DND-41 (cell line): ENCODE measurements around the gene KLHL42.

Experiments used
- ATAC-seq: fragments of 200-7000 bp; cut with Tn5 transposase; 3 replicates; pipeline ENCODE4 v1.9.1; 2021; ENCODE audit warnings: low read depth; ENCODE audit not compliant: insufficient read depth
- DNase-seq: peaks from one replicate; pipeline ENCODE4 v3.0.0-alpha.2; 2020
- H2AFZ ChIP-seq: 2 replicates; pipeline ENCODE4 v1.6.0; 2012; ENCODE audit warnings: low read depth, low read length
- H3K27ac ChIP-seq: 2 replicates; pipeline ENCODE4 v1.5.1; 2012; ENCODE audit warnings: low read length, inconsistent platforms
- H3K27me3 ChIP-seq: fragments of 200-600 bp; sonication (generic); 2 replicates; pipeline ENCODE4 v1.6.0; 2012; ENCODE audit warnings: low read length, mild to moderate bottlenecking, inconsistent platforms; ENCODE audit not compliant: insufficient read depth, poor library complexity
- H3K36me3 ChIP-seq: 2 replicates; pipeline ENCODE4 v1.5.1; 2012; ENCODE audit warnings: low read length, inconsistent platforms; ENCODE audit not compliant: insufficient read depth
- H3K4me1 ChIP-seq: 2 replicates; pipeline ENCODE4 v1.5.1; 2012; ENCODE audit warnings: mild to moderate bottlenecking, low read length; ENCODE audit not compliant: insufficient read depth
- H3K4me2 ChIP-seq: 2 replicates; pipeline ENCODE4 v1.6.0; 2012; ENCODE audit warnings: mild to moderate bottlenecking, moderate library complexity, low read length, inconsistent platforms; ENCODE audit not compliant: insufficient read depth
- H3K4me3 ChIP-seq, 2 experiments: fragments of 200-600 bp in 1 of 2; shearing (Covaris generic) in 1 of 2; 2 replicates each; pipeline ENCODE4 v1.5.1; 2012 to 2016; ENCODE audit warnings: inconsistent platforms in 2 of 2, low read length in 2 of 2, mild to moderate bottlenecking in 2 of 2, low read depth in 1 of 2, moderate library complexity in 1 of 2
- H3K79me2 ChIP-seq: 2 replicates; pipeline ENCODE4 v1.6.0; 2012; ENCODE audit warnings: low read length, inconsistent platforms; ENCODE audit not compliant: insufficient read depth
- H3K9ac ChIP-seq: 2 replicates; pipeline ENCODE4 v1.6.0; 2012; ENCODE audit warnings: low read depth, mild to moderate bottlenecking, inconsistent platforms, low read length, moderate library complexity
- H3K9me3 ChIP-seq: 2 replicates; pipeline ENCODE4 v1.5.1; 2012; ENCODE audit warnings: low read length, moderate library complexity, mild to moderate bottlenecking, inconsistent platforms; ENCODE audit not compliant: insufficient read depth, severe bottlenecking
- H4K20me1 ChIP-seq: 2 replicates; pipeline ENCODE4 v1.6.0; 2012; ENCODE audit warnings: low read length; ENCODE audit not compliant: insufficient read depth
- CTCF ChIP-seq: IDR thresholded peaks from 2 replicates; pipeline ENCODE4 v1.5.1; 2012; ENCODE audit warnings: borderline replicate concordance, low read length, moderate library complexity, mild to moderate bottlenecking; ENCODE audit not compliant: poor library complexity, severe bottlenecking; ENCODE audit errors: extremely low read depth
- EZH2 ChIP-seq: IDR thresholded peaks from 3 replicates; pipeline ENCODE4 v1.6.1; 2012; ENCODE audit warnings: borderline replicate concordance, low read depth, mild to moderate bottlenecking, moderate library complexity, low read length, inconsistent platforms; ENCODE audit not compliant: severe bottlenecking

The KLHL42 gene

GRCh38 chr12:27747111-27747820, 32.8 kb upstream of the KLHL42 start:
- no peak overlapping the region for H3K27ac ChIP-seq
- TF ChIP-seq EZH2 (no peak), CTCF (no peak)

GRCh38 chr12:27751386-27752047, 28.5 kb upstream of the KLHL42 start:
- no peak for ATAC-seq
- no peaks in the 10 kb centered on the region for H3K9me3 ChIP-seq
- no peak overlapping the region for H3K27ac ChIP-seq
- no peaks in the 10 kb centered on the region for H3K27me3 ChIP-seq
- H3K79me2 ChIP-seq = peaks cover 6% of the 10 kb centered on the region; the same call in 1 of the 2 replicates
- no peak overlapping the region for H3K4me2 ChIP-seq
- no peak overlapping the region for H3K9ac ChIP-seq
- no peak for DNase-seq
- no peak overlapping the region for H3K4me3 ChIP-seq
- H4K20me1 ChIP-seq = no peaks in the 10 kb centered on the region; the same call in none of the 2 replicates
- TF ChIP-seq EZH2 (no peak), CTCF (no peak)
- H3K36me3 ChIP-seq = peaks cover 51% of the 10 kb centered on the region
- no peaks in the 10 kb centered on the region for H3K4me1 ChIP-seq
- H2AFZ ChIP-seq = no peak overlapping the region

More at GRCh38 chr12:27747111-27747820, 32.8 kb upstream of the KLHL42 start:
- Histone ChIP-seq H3K4me1 (no peaks in the 10 kb centered on the region), H2AFZ (no peak overlapping the region), H4K20me1 (no peaks in the 10 kb centered on the region; the same call in none of the 2 replicates), H3K27me3 (no peaks in the 10 kb centered on the region), H3K79me2 (peaks cover 6% of the 10 kb centered on the region; the same call in 1 of the 2 replicates), H3K4me2 (no peak overlapping the region), H3K36me3 (peaks cover 61% of the 10 kb centered on the region), H3K9ac (no peak overlapping the region), H3K4me3 (no peak overlapping the region), H3K9me3 (no peaks in the 10 kb centered on the region)
- ATAC-seq = no peak
- no peak for DNase-seq

GRCh38 chr12:27754795-27755194, 25.2 kb upstream of the KLHL42 start:
- Histone ChIP-seq H2AFZ (no peak overlapping the region), H3K36me3 (peaks cover 38% of the 10 kb centered on the region), H3K27me3 (no peaks in the 10 kb centered on the region), H4K20me1 (no peaks in the 10 kb centered on the region; the same call in 1 of the 2 replicates), H3K9ac (no peak overlapping the region), H3K4me3 (no peak overlapping the region), H3K4me2 (no peak overlapping the region), H3K79me2 (peaks cover 3% of the 10 kb centered on the region; the same call in 1 of the 2 replicates), H3K27ac (no peak overlapping the region), H3K9me3 (no peaks in the 10 kb centered on the region), H3K4me1 (no peaks in the 10 kb centered on the region)
- TF ChIP-seq CTCF (no peak), EZH2 (no peak)
- ATAC-seq (no peak), DNase-seq (no peak)
